SU-DHL-6 (cell line): Measurements from ENCODE around the gene HSD17B2.

Source experiments
- EZH2phosphoT487 ChIP-seq: fragments of 200-600 bp; sonication (generic), shearing (Covaris generic); conservative IDR thresholded peaks from 2 replicates; pipeline ENCODE4 v1.6.1; 2018; ENCODE audit warnings: mild to moderate bottlenecking, antibody characterized with exemption, low read length, moderate library complexity, mixed read lengths
- TF ChIP-seq, protein P1 (sequence below): fragments of 200-600 bp; sonication (generic); IDR thresholded peaks from one replicate; pipeline ENCODE4 v1.5.1; 2017; ENCODE audit warnings: antibody characterized with exemption, mild to moderate bottlenecking, low read length, moderate library complexity; ENCODE audit not compliant: insufficient read depth, poor library complexity, severe bottlenecking

DNA sequence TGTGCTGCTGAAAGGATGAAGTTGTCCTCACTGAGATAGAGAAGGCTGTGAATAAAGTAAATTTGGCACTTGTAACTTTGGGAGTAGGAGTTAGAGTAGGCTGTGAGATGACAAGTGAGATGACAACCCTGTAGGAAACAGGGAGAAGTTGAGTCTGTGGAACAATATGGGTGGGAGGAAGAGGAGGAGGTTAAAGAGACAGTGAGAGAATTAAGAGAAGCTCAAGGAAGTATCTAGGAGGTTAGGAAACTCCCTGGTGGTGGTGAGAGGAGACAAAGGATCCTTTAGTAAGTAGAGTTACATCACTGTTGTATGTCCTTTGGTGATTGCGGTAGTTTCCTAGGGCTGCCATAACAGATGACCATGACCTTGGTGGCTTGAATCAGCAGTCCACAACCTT, 10.7 kb upstream of the HSD17B2 start:
- TF ChIP-seq, protein P1, sequence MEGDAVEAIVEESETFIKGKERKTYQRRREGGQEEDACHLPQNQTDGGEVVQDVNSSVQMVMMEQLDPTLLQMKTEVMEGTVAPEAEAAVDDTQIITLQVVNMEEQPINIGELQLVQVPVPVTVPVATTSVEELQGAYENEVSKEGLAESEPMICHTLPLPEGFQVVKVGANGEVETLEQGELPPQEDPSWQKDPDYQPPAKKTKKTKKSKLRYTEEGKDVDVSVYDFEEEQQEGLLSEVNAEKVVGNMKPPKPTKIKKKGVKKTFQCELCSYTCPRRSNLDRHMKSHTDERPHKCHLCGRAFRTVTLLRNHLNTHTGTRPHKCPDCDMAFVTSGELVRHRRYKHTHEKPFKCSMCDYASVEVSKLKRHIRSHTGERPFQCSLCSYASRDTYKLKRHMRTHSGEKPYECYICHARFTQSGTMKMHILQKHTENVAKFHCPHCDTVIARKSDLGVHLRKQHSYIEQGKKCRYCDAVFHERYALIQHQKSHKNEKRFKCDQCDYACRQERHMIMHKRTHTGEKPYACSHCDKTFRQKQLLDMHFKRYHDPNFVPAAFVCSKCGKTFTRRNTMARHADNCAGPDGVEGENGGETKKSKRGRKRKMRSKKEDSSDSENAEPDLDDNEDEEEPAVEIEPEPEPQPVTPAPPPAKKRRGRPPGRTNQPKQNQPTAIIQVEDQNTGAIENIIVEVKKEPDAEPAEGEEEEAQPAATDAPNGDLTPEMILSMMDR: no peak
- TF ChIP-seq EZH2phosphoT487: no peak
